Stimulated activated CD4-positive, alpha-beta T cell treated with anti-CD3 and anti-CD28 coated beads, Interleukin-1b, Interleukin-23, amount 100 ng/mL, for 4 hours (primary cell): ENCODE results near the gene RNF166.
A peak's percentile ranks its signal among the peaks of the same experiment; 100 is the strongest.

ENCODE experiments used
- DNase-seq, 2 donors: peaks; one replicate each; pipeline ENCODE4 v3.0.0-alpha.2; 2020; ENCODE audit warnings: low read depth in 2 of 2

The RNF166 gene, protein sequence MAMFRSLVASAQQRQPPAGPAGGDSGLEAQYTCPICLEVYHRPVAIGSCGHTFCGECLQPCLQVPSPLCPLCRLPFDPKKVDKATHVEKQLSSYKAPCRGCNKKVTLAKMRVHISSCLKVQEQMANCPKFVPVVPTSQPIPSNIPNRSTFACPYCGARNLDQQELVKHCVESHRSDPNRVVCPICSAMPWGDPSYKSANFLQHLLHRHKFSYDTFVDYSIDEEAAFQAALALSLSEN

GRCh38 chr16:88706229-88706964, at the start of gene RNF166, which contains the start of gene CTU2:
RNF166 (minus strand) TSS chr16:88706408; CDS start chr16:88706325, 83 bp downstream.
CTU2 (plus strand) TSS chr16:88706503; CDS start chr16:88706531, 28 bp downstream.
- DNase-seq = peak; percentile 87 to 95

DNA sequence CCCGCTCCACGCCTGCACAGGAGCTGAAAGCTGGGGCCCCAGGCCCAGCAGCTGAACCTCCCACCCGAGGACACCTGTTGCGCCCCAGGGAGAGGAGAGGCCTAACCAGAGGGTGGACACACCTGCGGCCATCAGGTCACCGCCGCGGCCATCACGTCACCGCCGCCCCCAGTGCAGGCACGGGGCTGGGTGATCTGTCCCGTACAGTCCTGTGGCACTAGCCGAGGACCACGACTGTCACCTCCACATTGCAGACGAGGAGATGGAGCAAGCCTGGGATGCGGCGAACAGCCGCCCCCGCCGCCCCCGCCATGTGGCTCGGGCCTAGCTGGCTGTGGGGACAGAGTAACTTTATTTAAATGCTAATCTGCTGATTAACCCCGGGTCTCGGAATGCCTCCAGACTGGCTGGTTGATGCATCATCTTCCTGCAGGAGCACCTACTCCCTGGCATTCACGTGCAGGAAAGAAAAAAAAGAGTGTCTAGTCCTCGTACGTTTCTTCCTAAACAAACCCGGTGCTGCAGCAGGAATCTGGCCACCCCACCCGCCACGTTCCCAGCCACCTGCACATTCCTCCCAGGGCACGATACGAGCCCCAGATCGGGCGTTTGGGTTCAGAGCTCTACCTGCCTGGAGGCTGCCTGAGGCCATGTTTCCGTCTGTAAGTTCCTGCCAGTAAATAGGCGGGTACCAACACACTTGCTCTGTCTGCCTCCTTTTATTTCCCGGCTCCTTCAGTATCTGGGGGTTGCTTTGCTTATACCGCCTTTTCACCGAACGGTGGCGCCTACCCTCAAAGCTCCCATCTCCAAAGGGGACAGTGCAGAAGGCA, 48.9 kb upstream of the RNF166 start:
- no peak for DNase-seq

- no peak for DNase-seq
Measured at GRCh38 chr16:88754109-88754911, 48.1 kb upstream of the RNF166 start.

DNA sequence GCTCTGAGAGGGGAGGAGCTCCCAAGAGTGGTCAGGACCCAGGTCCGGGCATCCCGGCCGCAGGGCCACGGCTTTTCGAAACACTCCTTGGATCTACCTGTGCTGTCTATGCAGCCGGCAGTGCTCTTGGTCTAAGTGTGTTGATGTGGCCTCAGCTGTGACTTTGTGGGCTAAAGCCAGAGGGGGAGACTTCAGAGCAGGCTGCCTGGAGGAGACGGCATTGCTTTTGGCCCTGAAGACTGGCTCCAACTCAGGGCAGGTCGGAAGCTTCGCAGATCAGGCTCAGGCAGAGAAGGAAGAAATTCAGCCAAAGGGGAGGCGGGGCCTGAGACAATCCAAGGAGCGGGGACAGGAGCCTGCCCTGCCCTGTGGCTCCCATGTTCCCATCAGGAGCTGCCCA, 47.4 kb upstream of the RNF166 start:
- DNase-seq = no peak

- no peak for DNase-seq
Measured at GRCh38 chr16:88753191-88753590, 47.0 kb upstream of the RNF166 start.

GRCh38 chr16:88752386-88753002, 46.3 kb upstream of the RNF166 start:
- no peak for DNase-seq

- no peak for DNase-seq
Measured at GRCh38 chr16:88750854-88751253, 44.6 kb upstream of the RNF166 start.

DNA sequence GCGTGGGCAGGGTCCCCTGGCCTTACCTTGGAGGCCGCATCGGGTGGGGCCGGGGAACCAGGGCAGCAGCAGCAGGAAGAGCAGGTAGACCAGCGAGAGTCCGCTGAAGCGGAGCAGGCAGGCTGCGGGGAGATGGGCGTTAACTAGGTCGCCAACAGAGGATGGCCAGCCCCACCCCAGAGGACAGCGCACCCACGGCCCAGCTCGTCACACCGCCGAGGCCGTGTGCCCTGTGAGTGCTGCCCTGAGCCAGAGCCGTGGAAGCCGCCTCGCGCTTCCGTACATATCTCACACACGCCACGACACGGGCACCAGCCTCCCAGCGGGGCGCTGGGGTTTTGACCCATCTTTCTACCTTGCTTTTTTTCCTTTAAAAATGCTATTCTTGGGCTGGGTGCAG, 43.1 kb upstream of the RNF166 start:
- DNase-seq = no peak

GRCh38 chr16:88748364-88748763, 42.2 kb upstream of the RNF166 start:
- no peak for DNase-seq

DNA sequence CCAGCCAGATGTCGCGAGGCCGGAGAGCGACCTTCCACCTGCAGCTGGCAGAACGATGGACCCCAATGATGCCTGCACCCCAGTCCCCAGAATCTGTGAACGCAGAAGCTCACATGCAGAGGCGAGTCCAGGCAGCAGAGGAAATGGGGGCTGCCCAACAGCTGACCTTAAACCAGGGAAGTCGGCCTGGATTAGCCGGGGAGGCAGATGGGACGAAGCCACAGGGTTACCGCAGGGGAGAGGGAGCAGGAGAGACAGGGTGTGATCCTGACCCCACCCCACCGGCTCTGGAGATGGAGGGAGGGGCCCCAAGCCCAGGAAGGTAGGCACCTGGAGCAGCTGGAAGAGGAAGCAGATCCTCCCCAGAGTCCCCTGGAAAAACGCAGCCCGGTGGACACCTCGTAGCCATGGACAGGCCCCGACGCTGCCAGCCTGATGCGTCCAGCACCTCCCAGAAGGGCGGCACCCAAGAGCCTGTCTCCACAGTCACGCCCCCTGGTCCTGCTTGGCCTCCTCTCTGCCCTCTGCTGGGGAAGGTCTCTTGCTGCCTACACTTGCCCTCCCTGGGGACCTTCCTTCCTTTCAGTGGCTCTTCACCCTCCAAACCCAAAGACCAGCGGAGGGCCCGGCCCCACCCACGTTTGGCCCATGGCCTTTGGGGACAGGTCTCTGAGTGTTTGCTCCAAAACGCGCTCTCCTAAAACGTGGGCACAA, 41.5 kb upstream of the RNF166 start:
- no peak for DNase-seq

- no peak for DNase-seq
Measured at GRCh38 chr16:88746506-88746905, 40.3 kb upstream of the RNF166 start.

- no peak for DNase-seq
Measured at GRCh38 chr16:88744577-88745521, 38.6 kb upstream of the RNF166 start.

GRCh38 chr16:88743693-88744576, 37.7 kb upstream of the RNF166 start:
- peak; percentile 75 to 76 for DNase-seq

DNA sequence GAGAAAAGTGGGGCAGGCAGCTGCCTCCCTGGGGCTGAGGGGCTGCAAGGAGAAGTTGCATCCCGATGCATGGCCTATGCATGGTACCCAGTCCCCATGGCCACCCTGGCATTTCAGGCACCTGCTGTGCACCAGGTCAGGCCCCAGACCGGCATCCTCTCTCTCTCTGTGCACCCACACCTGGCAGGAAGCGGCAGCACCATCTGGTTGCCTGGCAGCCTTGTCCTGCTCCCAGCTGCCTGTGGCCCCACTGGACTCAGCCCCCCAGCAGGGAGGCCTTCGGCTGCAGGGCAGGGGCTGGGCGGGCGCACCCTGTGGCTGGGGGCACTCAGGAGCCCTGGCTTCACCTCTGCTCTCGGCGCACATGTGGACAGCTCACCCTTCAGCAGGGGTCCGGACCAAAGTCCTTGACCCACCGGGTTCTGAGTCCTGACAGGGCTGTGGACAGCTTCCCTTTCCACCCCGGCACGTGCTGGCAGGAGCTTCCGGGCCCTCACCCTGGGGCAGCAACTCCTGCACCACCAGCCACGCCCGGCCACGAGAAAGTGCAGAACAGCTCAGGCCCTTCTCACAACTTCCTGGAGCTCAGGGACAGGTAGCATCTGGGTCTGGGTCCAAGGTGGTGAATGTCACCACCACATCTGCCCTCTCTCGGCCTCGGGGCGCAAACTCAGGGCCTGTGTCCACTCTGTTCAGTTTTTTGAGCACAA, 36.8 kb upstream of the RNF166 start:
- no peak for DNase-seq

DNA sequence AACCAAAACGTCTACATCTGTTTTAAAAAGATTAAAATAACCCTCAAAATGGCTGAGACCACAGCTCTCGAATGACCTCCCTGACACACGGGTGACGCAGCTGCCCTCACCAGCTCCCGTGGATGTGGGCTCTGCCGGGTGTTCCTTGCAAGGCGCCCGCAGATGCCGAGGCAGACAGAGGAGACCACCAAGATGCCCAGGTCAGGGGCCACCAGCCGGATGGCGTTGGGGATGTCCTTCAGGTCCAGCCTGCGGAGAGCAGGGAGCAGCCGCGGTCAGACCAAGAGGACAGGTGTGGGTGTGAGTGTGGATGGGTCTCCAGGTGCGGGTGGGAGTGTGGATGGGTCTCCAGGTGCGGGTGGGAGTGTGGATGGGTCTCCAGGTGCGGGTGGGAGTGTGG, 35.2 kb upstream of the RNF166 start:
- DNase-seq = no peak

DNA sequence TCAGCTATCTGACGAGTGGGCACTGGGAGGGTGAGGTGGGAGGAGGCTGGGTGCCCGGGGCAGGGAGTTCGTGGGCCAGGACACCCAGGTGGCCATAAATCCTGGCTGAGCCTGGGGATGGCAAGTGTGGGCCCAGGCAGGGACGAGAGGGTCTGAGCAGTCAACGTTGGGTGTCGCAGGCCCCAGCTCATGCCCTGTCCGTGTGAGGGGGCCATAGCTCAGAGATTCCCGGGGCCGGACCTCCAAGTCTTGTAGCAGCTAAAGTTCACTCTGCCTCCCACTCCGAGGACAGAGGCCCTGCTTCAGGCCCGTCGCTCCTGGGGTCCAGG, 34.5 kb upstream of the RNF166 start:
- DNase-seq = no peak

GRCh38 chr16:88739977-88740726, 33.9 kb upstream of the RNF166 start:
- DNase-seq = no peak
